Esophagus squamous epithelium (tissue), 4 donors: ENCODE measurements around the gene SEMA6A.

Source experiments
- CTCF ChIP-seq, 6 experiments: fragments of 450-650 bp in 4 of 6; fragments of 200-600 bp in 2 of 6; sonication (generic) in 2 of 6; IDR thresholded peaks; one replicate each; pipeline ENCODE4 v1.5.1; 2016 to 2019; ENCODE audit warnings: antibody characterized with exemption in 6 of 6, mild to moderate bottlenecking in 4 of 6, moderate library complexity in 4 of 6
- POLR2A ChIP-seq, 4 donors: fragments of 450-650 bp; IDR thresholded peaks; one replicate each; pipeline ENCODE4 v1.6.1; 2017; ENCODE audit warnings: antibody characterized with exemption in 4 of 4, mild to moderate bottlenecking in 4 of 4, moderate library complexity in 3 of 4

DNA sequence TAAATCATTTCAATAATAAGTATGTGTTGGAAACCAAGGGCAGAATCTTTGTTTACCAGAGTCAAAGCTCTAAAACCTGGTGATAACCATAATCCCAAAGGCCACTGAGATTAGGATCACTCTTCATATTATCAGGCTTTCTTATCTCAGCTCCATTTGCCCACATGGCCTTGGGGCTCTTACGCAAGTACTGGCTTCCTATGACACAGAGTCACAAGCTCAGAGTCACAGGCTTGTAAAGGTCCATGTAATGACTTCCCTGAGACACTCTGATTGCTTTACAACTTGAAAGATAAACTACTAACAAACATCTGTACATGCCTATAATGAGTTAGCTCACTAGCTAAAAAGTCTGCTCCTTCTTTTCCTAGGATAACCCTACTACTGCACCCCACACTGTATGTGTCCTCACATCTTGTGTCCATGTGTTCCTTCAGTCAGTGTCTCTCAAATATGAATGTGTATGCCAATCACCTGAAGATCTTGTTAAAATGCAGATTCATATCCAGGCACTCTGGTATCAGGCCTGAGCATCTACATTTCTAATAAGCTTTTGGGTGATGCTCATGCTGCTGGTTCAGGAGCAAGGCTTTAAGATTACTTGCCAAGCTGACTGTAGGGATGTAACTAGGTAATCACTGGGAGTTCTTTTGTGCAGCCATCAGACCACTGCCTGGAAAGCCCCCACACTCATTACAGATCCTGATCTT is 28.4 kb downstream of the SEMA6A start:
- TF ChIP-seq CTCF (IDR thresholded peaks at IDR 0.05): no peak
- TF ChIP-seq POLR2A (IDR thresholded peaks at IDR 0.05): no peak
